Peyer's patch (tissue), 4 donors: ENCODE results near the gene STK39. TPM values are rescaled to one million over a fixed set of nuclear protein-coding genes. Genes with fewer than 3 reads are reported as not detected.

ENCODE experiments used
- DNase-seq, 3 donors: peaks; one replicate each; pipeline ENCODE4 v3.0.0-alpha.2; 2017 to 2019
- H3K27ac ChIP-seq, 4 donors: fragments of 200-600 bp; sonication (generic); one replicate each; pipeline ENCODE4 v1.5.1; 2016 to 2019
- H3K27me3 ChIP-seq, 2 donors: fragments of 200-600 bp; sonication (generic); one replicate each; pipeline ENCODE4 v1.5.1; 2019
- H3K36me3 ChIP-seq, 3 donors: fragments of 200-600 bp; sonication (generic); one replicate each; pipeline ENCODE4 v1.5.1; 2016 to 2019
- H3K4me1 ChIP-seq, 4 donors: fragments of 200-600 bp; sonication (generic); one replicate each; pipeline ENCODE4 v1.5.1; 2016 to 2019
- H3K4me3 ChIP-seq, 4 donors: fragments of 200-600 bp; sonication (generic); 1 replicate in 3 of 4; 2 replicates in 1 of 4; pipeline ENCODE4 v1.5.1; 2016 to 2019; ENCODE audit warnings: mild to moderate bottlenecking in 1 of 4
- H3K9me3 ChIP-seq, 4 donors: fragments of 200-600 bp; sonication (generic); one replicate each; pipeline ENCODE4 v1.5.1; 2016 to 2019; ENCODE audit warnings: mild to moderate bottlenecking in 1 of 4
- POLR2A ChIP-seq, 2 donors: fragments of 450-650 bp; IDR thresholded peaks; one replicate each; pipeline ENCODE4 v1.5.1; 2017; ENCODE audit warnings: antibody characterized with exemption in 2 of 2, mild to moderate bottlenecking in 2 of 2, moderate library complexity in 2 of 2
- total RNA-seq, 4 donors: library from RNA; depleted of rRNA; stranded (reverse); fragments of >200 nt; gene quantifications; one replicate each; pipeline ENCODE4 v1.1.0, GENCODE V29; 2016
- TF ChIP-seq, protein P1 (sequence below), 6 experiments: fragments of 450-650 bp in 4 of 6; fragments of 200-600 bp in 2 of 6; sonication (generic) in 1 of 6; IDR thresholded peaks; one replicate each; pipeline ENCODE4 v1.5.1; 2017 to 2019; ENCODE audit warnings: antibody characterized with exemption in 6 of 6, mild to moderate bottlenecking in 3 of 6, moderate library complexity in 1 of 6

STK39 gene
- total RNA-seq, 4 donors from 2014 or later = 39.6 to 55.9 (median 51.0) TPM

DNA sequence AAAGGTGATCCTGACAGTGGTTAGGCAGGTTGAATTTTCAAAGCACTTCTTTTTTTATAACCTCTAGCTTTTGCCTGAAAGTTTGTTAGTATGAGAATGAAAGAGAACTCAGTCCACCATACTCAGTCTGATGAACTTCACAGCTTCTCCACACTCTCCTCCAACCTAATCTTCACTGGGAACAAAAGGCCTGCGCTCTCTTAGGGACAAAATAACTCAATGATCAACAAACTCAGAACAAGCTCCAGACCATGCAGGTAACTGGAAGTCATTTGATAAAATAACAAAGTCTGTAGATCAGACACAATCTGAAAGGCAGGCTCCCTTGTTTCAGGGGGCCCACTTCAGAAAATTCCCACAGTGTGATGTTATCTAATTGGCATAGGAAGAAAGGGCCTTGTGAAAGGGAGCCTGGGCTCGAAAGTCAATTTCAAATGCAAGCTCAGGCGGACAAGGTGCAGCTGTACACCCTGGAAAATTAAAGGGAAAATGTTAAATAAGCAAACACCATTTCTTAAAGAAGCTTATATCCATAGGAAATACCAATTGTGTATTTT, 142.2 kb downstream of the STK39 start:
- no peak for DNase-seq
- Histone ChIP-seq H3K36me3 (peaks cover 0 to 11% (median 0%) of the 10 kb centered on the region in 3 donors), H3K27ac (no peak overlapping the region), H3K4me3 (no peak overlapping the region), H3K4me1 (no peaks in the 10 kb centered on the region), H3K9me3 (no peaks in the 10 kb centered on the region), H3K27me3 (no peaks in the 10 kb centered on the region)
- TF ChIP-seq POLR2A (IDR thresholded peaks at IDR 0.05) = no peak
- TF ChIP-seq, protein P1, sequence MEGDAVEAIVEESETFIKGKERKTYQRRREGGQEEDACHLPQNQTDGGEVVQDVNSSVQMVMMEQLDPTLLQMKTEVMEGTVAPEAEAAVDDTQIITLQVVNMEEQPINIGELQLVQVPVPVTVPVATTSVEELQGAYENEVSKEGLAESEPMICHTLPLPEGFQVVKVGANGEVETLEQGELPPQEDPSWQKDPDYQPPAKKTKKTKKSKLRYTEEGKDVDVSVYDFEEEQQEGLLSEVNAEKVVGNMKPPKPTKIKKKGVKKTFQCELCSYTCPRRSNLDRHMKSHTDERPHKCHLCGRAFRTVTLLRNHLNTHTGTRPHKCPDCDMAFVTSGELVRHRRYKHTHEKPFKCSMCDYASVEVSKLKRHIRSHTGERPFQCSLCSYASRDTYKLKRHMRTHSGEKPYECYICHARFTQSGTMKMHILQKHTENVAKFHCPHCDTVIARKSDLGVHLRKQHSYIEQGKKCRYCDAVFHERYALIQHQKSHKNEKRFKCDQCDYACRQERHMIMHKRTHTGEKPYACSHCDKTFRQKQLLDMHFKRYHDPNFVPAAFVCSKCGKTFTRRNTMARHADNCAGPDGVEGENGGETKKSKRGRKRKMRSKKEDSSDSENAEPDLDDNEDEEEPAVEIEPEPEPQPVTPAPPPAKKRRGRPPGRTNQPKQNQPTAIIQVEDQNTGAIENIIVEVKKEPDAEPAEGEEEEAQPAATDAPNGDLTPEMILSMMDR (IDR thresholded peaks at IDR 0.05) = no peak

DNA sequence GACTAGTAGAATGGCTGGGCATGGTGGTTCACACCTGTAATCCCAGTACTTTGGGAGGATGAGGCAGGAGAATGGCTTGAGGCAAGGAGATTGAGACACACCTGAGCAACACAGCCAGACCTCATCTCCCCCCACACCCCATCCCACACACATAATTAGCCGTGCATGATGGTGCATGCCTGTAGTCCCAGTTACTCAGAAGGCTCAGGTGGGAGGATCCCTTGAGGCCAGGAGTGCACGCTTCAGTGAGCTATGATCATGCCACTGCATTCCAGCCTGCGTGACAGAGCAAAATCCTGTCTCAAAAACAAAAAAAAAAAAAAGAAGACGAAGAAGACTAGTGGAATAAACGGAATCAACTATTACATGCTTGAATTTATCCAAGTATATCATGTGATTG, 150.0 kb downstream of the STK39 start:
- no peaks in the 10 kb centered on the region for H3K9me3 ChIP-seq
- peaks cover 0 to 5% (median 0%) of the 10 kb centered on the region in 3 donors for H3K36me3 ChIP-seq
- H3K27me3 ChIP-seq = no peaks in the 10 kb centered on the region
- no peak overlapping the region for H3K4me3 ChIP-seq
- DNase-seq = no peak
- no peak overlapping the region for H3K27ac ChIP-seq
- no peaks in the 10 kb centered on the region for H3K4me1 ChIP-seq
- TF ChIP-seq, protein P1 (IDR thresholded peaks at IDR 0.05) = no peak

DNA sequence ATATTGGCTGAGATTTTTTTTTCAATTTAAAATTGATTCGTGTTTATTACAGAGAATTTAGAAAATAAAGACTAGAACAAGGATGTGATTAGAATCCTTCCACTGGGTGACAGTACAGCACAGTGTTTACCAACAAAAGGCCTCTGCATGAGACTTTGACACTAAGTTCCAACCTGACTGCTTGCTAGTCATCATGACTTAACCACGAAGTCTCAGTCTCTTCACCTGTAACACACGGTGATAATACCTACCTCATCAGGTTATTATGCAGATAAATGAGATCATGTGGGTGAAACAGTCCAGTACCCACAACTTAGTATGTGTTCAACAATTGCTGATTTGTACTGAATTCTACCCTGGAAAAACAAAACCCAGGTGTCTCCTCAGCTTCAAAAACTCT, 151.2 kb downstream of the STK39 start:
- H3K9me3 ChIP-seq = no peaks in the 10 kb centered on the region
- no peak overlapping the region for H3K27ac ChIP-seq
- no peak for DNase-seq
- TF ChIP-seq POLR2A (IDR thresholded peaks at IDR 0.05) = no peak
- TF ChIP-seq, protein P1 (IDR thresholded peaks at IDR 0.05) = peak in 2 of 6 experiments; percentile 7 to 12
- no peaks in the 10 kb centered on the region for H3K27me3 ChIP-seq
- H3K4me1 ChIP-seq = no peaks in the 10 kb centered on the region
- H3K36me3 ChIP-seq = no peaks in the 10 kb centered on the region
- no peak overlapping the region for H3K4me3 ChIP-seq

DNA sequence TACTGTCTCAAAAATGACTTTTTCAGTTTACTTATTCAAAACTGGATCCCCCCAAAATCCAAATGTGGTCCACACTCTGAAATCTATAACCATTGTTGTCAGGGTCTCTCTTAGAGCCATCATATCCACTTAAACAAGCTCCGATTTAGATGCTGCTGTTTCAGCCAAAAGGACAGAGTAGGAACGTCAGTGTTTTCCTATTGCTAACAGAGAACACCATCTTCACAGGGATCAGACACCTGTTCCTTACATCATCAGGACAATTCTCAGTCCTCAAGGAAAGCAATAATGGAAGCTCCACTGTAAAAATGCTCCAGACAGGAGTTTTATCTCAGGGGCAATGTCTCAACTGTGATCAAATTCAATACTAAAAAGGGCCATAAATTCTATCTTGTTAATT, 155.4 kb downstream of the STK39 start:
- Histone ChIP-seq H3K36me3 (no peaks in the 10 kb centered on the region), H3K27me3 (no peaks in the 10 kb centered on the region), H3K27ac (no peak overlapping the region), H3K4me1 (no peaks in the 10 kb centered on the region), H3K4me3 (no peak overlapping the region), H3K9me3 (no peaks in the 10 kb centered on the region)
- DNase-seq = no peak
- TF ChIP-seq, protein P1 (IDR thresholded peaks at IDR 0.05) = no peak
- no peak for TF ChIP-seq POLR2A (IDR thresholded peaks at IDR 0.05)

DNA sequence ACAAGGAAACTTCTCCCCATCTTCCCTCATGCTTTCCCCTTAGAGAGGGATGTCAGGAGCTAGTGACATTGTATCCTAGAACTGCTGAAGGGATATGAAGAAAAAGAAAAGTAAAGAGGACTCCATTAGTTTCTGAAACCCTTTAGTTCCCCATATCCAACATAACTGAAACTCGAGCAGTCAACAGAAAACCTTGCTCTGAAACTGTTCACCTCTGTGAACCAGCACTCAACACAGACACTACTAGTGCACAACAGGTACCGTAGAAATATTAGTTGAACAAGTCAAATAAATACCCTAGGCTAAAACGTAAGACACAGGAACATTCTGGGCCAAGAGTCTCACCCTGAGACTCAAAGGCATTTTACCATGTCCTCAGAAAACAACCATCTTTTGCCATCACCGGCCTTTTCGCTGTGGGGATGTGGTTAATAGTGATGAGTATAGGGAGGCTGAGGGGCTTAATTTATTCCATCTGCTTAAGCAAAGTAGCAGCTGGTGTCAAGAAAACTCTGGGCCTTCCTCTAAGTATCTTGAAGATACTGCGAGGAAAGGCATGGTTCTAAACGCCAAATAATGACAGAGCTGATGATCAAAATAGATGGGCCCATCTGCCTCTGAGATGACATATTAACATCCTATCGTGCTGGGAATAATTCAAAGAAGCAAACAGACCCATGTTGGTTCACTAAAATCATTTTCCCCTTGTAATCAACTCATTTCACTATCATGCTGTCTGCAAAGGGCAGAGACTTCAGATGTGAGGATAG, 156.8 kb downstream of the STK39 start:
- Histone ChIP-seq H3K4me1 (no peaks in the 10 kb centered on the region), H3K27me3 (no peaks in the 10 kb centered on the region), H3K36me3 (no peaks in the 10 kb centered on the region), H3K27ac (no peak overlapping the region), H3K4me3 (no peak overlapping the region), H3K9me3 (no peaks in the 10 kb centered on the region)
- TF ChIP-seq POLR2A (IDR thresholded peaks at IDR 0.05) = no peak
- TF ChIP-seq, protein P1 (IDR thresholded peaks at IDR 0.05) = no peak
- DNase-seq = no peak
